NCI-H2081 (cell line): ENCODE data around the gene RANBP10.
"Not testable (repeated sequence)": the region's sequence is repeated elsewhere in the genome, so short reads cannot be mapped to it uniquely, and the experiment has no call there.

Source experiments
- DNase-seq, 2 experiments: peaks; one replicate each; lab custom pipeline; 2025; lab: John Stamatoyannopoulos, UW

The RANBP10 gene

GRCh38 chr16:67713647-67714273 lies 92.6 kb downstream of the RANBP10 start:
- DNase-seq, result no peak

- no peak for DNase-seq
Measured at GRCh38 chr16:67710607-67711006, 95.8 kb downstream of the RANBP10 start.

GRCh38 chr16:67709050-67709449 lies 97.3 kb downstream of the RANBP10 start:
- no peak for DNase-seq

GRCh38 chr16:67708368-67708771 lies 98.0 kb downstream of the RANBP10 start:
- no peak for DNase-seq

- DNase-seq, result no peak
Measured at GRCh38 chr16:67707790-67708189, 98.6 kb downstream of the RANBP10 start.

GRCh38 chr16:67707210-67707609 lies 99.2 kb downstream of the RANBP10 start:
- no peak for DNase-seq

GRCh38 chr16:67704110-67704509 lies 102.2 kb downstream of the RANBP10 start:
- no peak for DNase-seq

GRCh38 chr16:67703626-67704025 lies 102.7 kb downstream of the RANBP10 start:
- DNase-seq, result no peak

- no peak for DNase-seq
Measured at GRCh38 chr16:67702130-67702529, 104.2 kb downstream of the RANBP10 start.

GRCh38 chr16:67701420-67701819 lies 104.9 kb downstream of the RANBP10 start:
- DNase-seq, result no peak

- no peak for DNase-seq
Measured at GRCh38 chr16:67699265-67699664, 107.1 kb downstream of the RANBP10 start.

GRCh38 chr16:67697422-67698185 lies 108.8 kb downstream of the RANBP10 start:
- no peak for DNase-seq

- no peak for DNase-seq
Measured at GRCh38 chr16:67694611-67695010, 111.7 kb downstream of the RANBP10 start.

GRCh38 chr16:67693517-67694285 lies 112.7 kb downstream of the RANBP10 start:
- not testable (repeated sequence) for DNase-seq

- no peak for DNase-seq
Measured at GRCh38 chr16:67685388-67686112, 120.8 kb downstream of the RANBP10 start.

- no peak for DNase-seq
Measured at GRCh38 chr16:67683767-67684166, 122.6 kb downstream of the RANBP10 start.

GRCh38 chr16:67679935-67680897 lies 126.1 kb downstream of the RANBP10 start:
- no peak for DNase-seq

- no peak for DNase-seq
Measured at GRCh38 chr16:67678354-67679023, 127.9 kb downstream of the RANBP10 start.

GRCh38 chr16:67677712-67678111 lies 128.6 kb downstream of the RANBP10 start:
- DNase-seq, result no peak

GRCh38 chr16:67676939-67677338 lies 129.4 kb downstream of the RANBP10 start:
- DNase-seq, result no peak
